ENCODE measurements around the gene CYB561. TPM values are rescaled to one million over a fixed set of nuclear protein-coding genes. Genes with fewer than 3 reads are reported as not detected.

CYB561 gene
- total and polyA plus RNA-seq, 7 donors = 1.5 to 4.2 (median 2.9) TPM

DNA sequence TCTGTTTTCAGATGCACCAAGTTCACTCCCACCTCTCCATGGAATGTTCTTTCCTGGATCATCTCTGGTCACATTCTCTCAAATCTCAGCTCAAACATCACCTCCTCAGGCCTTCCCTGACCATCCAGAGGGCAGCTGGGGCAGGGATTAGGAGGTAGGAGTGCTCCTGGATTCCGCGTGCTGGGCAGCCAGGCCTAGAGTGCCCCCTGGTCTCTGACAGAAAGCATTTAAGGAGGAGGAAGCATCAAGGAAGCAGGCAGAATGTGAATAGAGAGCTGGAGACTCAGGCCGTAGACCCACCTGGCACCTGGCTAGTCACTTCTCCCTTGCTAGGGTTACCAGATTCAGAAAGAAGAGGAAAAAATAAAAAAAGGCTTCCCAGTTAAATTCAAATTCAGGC is 2.5 kb upstream of the CYB561 start:
- H3K4me1 ChIP-seq = peaks cover 8% of the 10 kb centered on the region
- no peaks in the 10 kb centered on the region for H3K9me3 ChIP-seq
- DNase-seq = no peak
- 84% methylated on average over 3 of the region's 3 CpGs for WGBS, 3 donors
- no peak overlapping the region for H3K27ac ChIP-seq
- H3K27me3 ChIP-seq (ENCODE audit: insufficient read depth in 3 of 3, low read length in 2 of 3) = peaks cover 0 to 14% (median 4%) of the 10 kb centered on the region in 3 donors
- no peak for TF ChIP-seq CTCF (IDR thresholded peaks at IDR 0.05)
- intact Hi-C loops (cut with DNase I) = loop anchor here in 1 of 2 donors (5.0 kb wide), 1 partner anchor 154 kb away; the partner anchor contains the start of gene TACO1
- ATAC-seq = no peak
- H3K4me3 ChIP-seq = no peak overlapping the region
- no peaks in the 10 kb centered on the region for H3K36me3 ChIP-seq (ENCODE audit: insufficient read depth in 1 of 2, low read depth in 1 of 2)

DNA sequence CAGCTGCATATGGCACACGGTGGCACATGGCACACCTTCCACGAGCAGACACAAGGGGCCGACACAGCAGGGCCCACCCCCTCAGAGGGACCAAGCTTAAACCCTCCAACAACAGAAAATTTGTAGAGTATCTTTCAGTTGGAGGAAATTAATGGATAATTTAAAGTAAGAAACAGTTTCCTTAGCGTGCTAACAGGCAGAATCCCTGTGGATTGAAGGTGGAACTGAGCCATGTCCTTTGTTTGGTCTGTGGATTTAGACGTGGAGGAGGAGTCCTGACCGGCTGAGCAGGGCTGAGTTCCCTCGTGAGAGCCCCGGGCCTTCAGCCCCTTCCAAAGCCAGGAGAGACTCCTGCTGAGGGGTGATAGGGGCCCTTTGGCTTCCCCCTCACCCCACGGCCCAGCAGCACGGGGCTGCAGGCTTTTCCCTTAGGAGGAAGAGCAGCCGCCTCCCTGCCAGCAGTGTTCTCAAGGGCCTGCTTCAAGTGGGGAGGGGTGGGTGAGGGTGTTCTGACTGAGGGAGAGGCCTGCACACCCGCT is 1.4 kb upstream of the CYB561 start:
- ATAC-seq = no peak
- Histone ChIP-seq H3K27me3 (ENCODE audit: insufficient read depth in 3 of 3, low read length in 2 of 3) (peaks cover 0 to 14% (median 4%) of the 10 kb centered on the region in 3 donors), H3K36me3 (ENCODE audit: insufficient read depth in 1 of 2, low read depth in 1 of 2) (no peaks in the 10 kb centered on the region), H3K4me1 (peaks cover 8% of the 10 kb centered on the region), H3K9me3 (no peaks in the 10 kb centered on the region), H3K4me3 (peak overlapping the region; percentile 80), H3K27ac (peak overlapping the region; percentile 82)
- TF ChIP-seq CTCF (IDR thresholded peaks at IDR 0.05) = no peak
- intact Hi-C loops (cut with DNase I) = loop anchor here in 1 of 2 donors (5.0 kb wide), 1 partner anchor 155 kb away; the partner anchor contains the start of gene TACO1
- no peak for DNase-seq
- WGBS, 3 donors = 45 to 60% (median 53%) methylated on average over 12 of the region's 12 CpGs

- intact Hi-C loops (cut with DNase I) = loop anchor here in 1 of 2 donors (5.0 kb wide), 1 partner anchor 155 kb away; the partner anchor contains the start of gene TACO1
- no peaks in the 10 kb centered on the region for H3K36me3 ChIP-seq (ENCODE audit: insufficient read depth in 1 of 2, low read depth in 1 of 2)
- H3K9me3 ChIP-seq = no peaks in the 10 kb centered on the region
- WGBS, 3 donors = 24 to 28% (median 25%) methylated on average over 40 to 44 of the region's 44 CpGs
- peak overlapping the region; percentile 82 for H3K27ac ChIP-seq
- DNase-seq (peak; percentile 78 to 82), ATAC-seq (peak; percentile 47 to 67 (median 58))
- H3K4me3 ChIP-seq = peak overlapping the region; percentile 80
- peaks cover 0 to 14% (median 4%) of the 10 kb centered on the region in 3 donors for H3K27me3 ChIP-seq (ENCODE audit: insufficient read depth in 3 of 3, low read length in 2 of 3)
- peaks cover 8% of the 10 kb centered on the region for H3K4me1 ChIP-seq
- no peak for TF ChIP-seq CTCF (IDR thresholded peaks at IDR 0.05)
These were observed 806 bp upstream of the CYB561 start for GRCh38 chr17:63446753-63447470.

- 6 to 7% (median 6%) methylated on average over 24 of the region's 24 CpGs for WGBS, 3 donors
- Histone ChIP-seq H3K27ac (no peak overlapping the region), H3K9me3 (no peaks in the 10 kb centered on the region), H3K4me1 (peaks cover 8% of the 10 kb centered on the region), H3K4me3 (peak overlapping the region; percentile 80), H3K36me3 (ENCODE audit: insufficient read depth in 1 of 2, low read depth in 1 of 2) (no peaks in the 10 kb centered on the region), H3K27me3 (ENCODE audit: insufficient read depth in 3 of 3, low read length in 2 of 3) (peaks cover 0 to 14% (median 6%) of the 10 kb centered on the region in 3 donors)
- TF ChIP-seq CTCF (IDR thresholded peaks at IDR 0.05) = no peak
- intact Hi-C loops (cut with DNase I) = loop anchor here in 1 of 2 donors (5.0 kb wide), 1 partner anchor 157 kb away; the partner anchor contains the start of gene TACO1
- no peak for DNase-seq
- ATAC-seq = peak in 2 of 4 donors; percentile 8 to 26
These were observed 544 bp downstream of the CYB561 start for GRCh38 chr17:63445571-63445953.

Data from psoas muscle (tissue), 8 donors.